Renal cortex interstitium (tissue), 11 donors: Measurements from ENCODE around the gene DNAJB9. TPM values are rescaled to one million over a fixed set of nuclear protein-coding genes. Genes with fewer than 3 reads are reported as not detected.

Source experiments
- DNase-seq, 11 donors: peaks; one replicate each; pipeline ENCODE4 v3.0.0-alpha.2; 2013; ENCODE audit warnings: low read depth in 9 of 11, low spot score in 4 of 11; ENCODE audit errors: extremely low read depth in 1 of 11
- polyA plus RNA-seq, 3 donors: library from polyadenylated mRNA; unstranded; fragments of 120-200 nt; gene quantifications; one replicate each; pipeline ENCODE4 v1.2.1, GENCODE V29; 2013; ENCODE audit not compliant: insufficient read length in 3 of 3

The DNAJB9 gene
- polyA plus RNA-seq, 3 donors, result 41.1 to 46.6 (median 42.7) TPM

DNA sequence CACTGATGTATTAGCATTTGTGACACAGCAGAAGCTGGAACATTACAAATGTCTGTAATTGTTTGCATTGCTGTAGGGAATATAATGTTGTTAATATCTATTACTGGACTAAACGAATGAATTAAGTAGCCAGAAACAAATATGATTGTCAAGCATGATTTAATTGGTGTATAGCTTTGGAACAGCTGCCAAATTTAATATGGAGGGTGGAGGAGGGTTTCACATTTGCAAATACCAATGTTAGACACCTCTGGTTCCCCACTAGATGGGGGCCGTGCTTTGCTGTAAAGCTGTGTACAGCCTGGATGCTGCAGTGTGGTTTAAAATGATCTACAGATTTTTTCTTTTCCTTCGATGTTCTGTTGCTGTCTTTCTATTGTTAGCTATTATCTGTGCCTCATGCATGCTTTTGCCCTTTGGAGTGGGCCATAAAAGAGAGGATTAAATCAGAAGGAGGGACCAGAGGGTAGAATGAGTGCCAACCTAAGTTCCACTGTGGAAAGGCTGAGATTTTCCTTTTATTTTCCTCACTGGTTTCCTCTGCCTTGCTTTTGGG is 23.1 kb downstream of the DNAJB9 start:
- DNase-seq, result no peak

DNA sequence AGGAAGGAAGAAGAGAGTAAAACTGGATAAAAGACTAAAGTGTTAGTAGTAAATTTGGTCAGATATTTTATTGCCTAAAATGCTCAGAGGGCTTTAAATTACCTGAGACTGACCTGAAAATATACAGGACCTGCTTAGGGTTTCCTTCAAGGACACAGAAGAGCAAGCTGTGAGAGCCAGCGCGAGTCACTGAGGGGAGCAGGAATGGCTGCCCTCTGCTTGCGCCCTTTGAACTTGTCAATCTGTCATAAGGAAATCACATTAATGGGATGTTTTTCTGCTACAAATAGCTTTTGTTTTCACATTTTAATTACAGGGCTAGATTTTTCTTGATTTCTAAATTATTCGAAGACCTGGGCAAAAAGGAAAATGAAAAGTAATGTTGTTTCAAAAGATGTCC is 26.9 kb downstream of the DNAJB9 start:
- no peak for DNase-seq

DNA sequence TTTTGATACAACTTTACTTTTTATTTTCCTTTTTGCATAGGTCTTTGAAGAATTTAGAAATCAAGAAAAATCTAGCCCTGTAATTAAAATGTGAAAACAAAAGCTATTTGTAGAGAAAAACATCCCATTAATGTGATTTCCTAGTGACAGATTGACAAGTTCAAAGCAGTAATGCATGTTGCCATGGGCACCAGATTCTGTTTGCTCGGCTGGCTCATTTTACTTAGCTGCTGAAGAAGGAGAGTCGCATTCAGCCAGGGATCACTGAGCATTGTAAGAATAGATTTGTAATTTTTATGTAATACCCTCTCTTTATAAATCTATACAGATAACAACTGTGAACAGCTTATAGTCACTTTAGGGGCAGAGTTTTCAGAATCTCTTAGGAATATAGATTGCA is 28.5 kb downstream of the DNAJB9 start:
- peak in 5 of 11 donors; percentile 19 to 56 (median 38) for DNase-seq

DNA sequence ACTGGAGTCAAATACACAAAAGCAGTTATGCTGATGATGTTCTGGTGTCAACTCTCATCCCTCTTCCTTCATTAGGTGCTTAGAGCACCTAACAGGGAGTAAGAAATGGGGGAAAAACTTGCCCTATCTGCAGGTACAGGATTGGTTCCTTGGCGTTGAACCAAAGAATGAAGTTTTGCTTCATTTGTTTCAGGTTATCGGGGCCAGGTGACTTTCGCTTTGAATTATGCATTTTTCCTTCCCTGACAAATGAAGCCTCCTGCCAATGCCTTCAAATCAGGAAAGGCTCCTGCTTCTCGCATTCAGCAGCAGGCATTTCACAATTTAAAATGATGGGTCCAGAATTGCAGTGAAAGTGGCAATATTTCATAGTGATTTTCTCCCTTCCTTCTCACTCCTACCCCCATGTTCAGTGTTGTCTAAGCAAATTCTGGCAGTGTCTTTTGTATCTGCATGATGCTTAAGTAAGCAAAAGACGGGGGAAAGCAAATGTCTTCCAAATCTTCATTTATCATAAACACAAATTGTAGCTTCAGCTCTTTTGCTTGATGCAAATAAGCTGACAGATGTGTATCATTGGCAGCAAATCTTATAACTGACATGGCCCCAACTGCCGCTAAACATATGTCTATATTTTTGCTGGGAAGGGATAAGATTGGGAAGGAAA is 29.4 kb downstream of the DNAJB9 start:
- DNase-seq, result no peak

DNA sequence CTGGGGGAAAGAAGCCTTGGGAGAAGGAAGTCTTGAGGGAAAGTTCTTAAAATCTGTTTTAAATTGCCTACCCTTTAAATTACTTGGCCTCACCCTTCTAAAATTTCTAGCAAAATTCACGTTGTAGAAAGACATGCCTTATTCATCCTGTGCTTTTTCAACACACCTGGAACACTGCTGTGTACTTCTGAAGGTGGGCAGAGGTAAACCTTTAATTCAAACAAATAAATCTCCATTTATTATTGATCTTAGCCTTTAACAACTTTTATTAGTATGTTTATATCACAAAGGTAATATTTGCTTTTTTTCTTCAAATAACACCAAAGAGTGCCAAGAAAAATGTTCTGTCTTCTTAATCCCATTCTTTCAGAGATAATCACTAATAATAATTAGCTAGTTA is 30.7 kb downstream of the DNAJB9 start:
- no peak for DNase-seq

DNA sequence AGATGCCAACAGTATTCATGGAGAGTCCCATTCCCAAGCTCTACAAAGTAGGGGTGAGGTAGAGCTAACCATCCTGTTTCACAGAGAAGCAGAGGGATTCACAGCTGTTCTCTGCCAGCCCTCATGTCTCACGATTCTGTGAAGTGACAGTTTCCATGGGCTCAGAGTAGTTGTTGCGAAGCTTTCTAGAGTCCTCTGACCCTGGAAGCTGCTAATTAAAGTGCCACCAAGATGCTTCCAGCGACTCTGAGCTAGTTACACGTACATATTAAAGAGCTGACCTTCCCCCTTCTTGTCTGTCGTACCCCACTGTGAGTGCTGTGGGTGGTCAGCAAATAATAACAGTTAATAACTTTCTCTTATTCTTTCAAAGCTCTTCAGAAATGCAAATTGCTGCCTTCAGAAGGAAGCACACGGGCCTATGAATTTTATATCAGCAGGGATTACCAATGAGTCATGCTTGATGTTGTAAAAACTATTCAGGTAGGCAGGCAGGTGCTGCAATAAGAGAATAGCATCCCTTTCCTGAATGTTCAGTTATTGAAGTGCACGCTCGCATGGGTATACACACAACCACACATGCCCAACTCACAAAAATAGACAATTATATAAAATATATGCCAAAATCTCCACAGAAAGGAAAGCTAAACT is 34.1 kb downstream of the DNAJB9 start:
- no peak for DNase-seq

- no peak for DNase-seq
Observed at GRCh38 chr7:108604307-108605077, 34.8 kb downstream of the DNAJB9 start.

DNA sequence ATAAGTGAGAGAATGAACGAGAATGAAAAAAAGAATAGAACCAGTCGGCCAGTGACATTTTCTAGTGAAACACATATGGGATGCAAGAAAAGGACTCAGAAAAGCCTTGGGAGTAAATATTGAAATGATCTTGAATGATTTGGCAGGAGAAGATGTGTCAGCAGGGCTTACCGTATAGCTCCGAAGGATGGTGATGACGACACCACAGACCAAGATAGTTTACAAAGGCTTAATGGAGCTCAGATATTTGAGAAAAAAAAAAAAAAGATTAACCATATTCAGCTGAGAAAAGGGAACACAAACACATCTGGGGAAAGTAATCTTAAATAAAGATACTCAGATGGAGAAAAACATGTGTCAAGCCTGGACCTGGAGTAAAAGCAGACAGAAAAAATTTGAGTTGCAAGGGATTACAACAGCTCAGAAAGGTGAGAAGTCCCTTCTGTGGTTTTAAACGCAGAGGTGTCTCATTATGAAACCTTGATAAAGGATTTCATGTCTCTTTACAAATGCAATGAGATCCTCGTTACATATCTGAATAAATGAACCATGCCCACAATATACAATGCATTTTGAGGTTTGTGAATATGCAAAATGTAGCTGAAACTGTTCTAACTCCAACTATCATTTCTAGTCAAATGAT is 36.0 kb downstream of the DNAJB9 start:
- DNase-seq, result no peak

GRCh38 chr7:108609643-108610042 is 40.0 kb downstream of the DNAJB9 start:
- DNase-seq, result no peak

DNA sequence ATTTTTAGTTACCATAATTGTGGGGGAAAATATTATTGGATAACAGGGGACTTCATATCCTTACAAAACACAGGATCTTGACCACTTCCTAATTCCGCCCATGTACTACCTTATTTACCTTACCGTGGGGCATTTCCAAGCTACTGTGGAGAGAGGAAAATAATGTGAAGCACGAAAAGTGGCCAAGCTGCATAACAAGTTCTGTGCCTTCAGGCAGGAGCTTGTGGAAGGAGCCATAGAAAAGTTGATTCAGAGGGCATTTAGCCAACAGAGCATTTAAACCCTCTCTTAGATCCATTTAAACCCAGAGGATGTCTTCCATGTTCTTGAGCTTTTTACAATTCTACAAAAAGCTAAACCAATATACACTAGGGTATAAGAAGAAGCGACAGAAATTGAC is 41.6 kb downstream of the DNAJB9 start:
- no peak for DNase-seq

DNA sequence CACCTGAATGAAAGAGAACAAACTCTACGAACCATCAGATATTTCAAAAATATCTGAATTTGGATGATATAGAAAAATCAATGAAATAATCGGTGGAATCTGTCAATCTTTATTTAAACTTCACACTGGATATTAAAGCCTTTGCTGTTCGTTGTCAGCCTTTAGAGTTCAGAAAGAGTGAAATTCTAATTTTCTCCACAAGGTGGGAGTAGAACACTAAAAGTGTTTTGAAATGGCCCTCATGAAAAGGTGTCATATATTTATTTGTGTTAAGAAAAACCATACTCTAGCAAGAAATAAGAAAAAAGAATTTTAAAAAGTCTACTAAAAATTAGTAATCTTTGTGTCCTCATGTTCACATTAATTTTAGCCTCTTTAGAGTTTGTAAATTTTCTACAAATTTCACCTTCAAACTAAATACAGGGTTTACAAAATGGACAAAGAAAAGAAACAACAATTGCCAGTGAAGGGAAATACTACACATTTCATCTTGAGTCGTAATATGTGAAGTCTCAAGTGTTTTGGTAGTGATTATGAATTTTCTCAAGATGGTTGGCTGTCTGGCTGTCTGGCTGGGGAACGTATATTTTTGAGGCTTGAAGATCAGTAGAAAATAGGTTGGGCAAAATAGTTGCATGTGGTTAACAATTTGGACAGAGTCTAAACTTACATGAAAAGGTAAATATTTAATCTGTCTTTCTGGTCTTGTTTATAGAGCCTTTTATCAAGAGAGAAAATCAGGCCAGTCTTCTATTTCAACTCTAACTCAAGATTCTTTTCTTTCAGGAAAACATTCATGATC is 43.7 kb downstream of the DNAJB9 start:
- DNase-seq, result peak in 7 of 11 donors; percentile 20 to 65 (median 38)

DNA sequence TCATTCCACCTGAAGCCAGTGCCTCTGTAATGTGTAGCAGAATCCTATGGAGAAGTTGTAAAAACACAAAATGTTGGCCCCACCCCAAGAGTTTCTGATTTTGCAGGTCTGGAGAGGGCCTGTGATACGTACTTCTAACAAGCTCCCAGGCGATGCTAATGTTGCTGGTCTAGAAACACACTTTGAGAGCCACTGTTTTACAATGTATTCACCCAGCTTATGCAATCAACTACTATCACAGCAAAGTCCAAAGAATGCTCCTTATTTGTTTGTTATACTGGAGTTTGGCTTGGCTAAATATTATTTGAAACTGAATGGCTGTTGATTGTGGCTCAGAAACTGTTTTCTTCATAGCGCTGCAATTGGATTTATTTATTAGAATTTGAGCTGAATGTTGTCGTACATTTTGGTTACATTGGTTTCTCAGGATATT is 44.3 kb downstream of the DNAJB9 start:
- no peak for DNase-seq

DNA sequence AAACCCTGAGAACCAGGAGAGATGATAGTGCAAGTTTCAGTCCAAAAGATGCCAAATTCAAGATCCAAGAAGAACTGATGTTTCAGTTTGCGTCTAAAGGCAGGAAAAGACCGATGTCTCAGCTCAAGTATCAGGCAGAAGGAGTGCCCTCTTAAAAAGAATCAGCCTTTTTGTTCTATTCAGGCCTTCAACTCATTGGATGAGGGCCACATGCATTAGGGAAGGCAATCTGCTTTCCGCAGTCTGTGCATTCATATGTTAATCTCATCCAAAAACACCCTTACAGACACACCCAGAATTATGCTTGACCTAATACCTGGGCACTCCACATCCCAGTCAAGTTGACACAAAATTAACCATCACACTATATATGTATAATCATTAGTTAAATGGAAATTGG is 45.2 kb downstream of the DNAJB9 start:
- DNase-seq, result no peak

DNA sequence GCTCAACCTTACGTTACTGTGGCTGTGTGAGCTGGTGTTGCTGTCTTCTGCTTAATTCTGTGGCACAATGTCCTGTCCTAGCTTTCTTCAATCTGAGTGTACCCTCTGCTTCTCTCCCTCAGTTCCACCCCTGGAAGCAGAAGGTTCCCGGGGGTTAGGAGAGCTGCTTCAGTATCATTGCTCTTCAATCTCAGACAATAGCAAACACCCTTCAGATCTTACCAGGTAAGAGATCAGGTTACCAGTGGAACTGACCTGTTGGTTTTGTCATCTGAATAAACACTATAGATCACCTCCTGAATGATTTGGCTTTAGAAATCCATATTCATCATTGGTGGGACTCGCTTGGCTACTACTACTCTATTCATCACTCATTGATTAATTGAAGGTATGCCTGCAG is 48.4 kb downstream of the DNAJB9 start:
- no peak for DNase-seq

DNA sequence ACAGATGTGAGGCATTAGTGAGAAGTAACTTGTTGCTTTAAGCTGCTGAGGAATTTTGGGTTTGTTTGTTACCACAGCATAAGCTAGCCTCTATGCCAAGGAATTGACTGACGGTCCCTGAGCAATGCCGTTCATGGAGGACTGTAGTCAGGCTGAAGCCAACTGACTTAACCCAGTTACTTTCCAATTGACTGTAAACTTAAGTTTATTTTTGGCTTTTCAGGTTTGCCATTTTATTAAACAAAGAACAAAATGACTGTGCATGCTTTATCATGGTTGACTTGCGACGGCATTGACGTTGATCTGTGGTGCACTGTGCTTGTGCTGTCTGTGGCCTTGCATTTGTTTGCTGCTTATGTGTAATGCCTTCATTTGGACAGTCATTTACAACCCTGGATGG is 53.5 kb downstream of the DNAJB9 start:
- no peak for DNase-seq
